SK-N-MC (cell line): Measurements from ENCODE around the gene LRFN2.

Source experiments
- EZH2 ChIP-seq: fragments of 200-600 bp; sonication (generic); IDR thresholded peaks from one replicate; pipeline ENCODE4 v1.6.1; 2017; ENCODE audit warnings: antibody characterized with exemption
- POLR2AphosphoS5 ChIP-seq: IDR thresholded peaks from 2 replicates; pipeline ENCODE4 v1.6.1; 2012; ENCODE audit warnings: mild to moderate bottlenecking, low read depth, low read length, borderline replicate concordance

GRCh38 chr6:40627316-40627715 is 40.2 kb upstream of the LRFN2 start:
- no peak for TF ChIP-seq EZH2
- TF ChIP-seq POLR2AphosphoS5 = no peak
